Endothelial cell (in vitro differentiated cells): Measurements from ENCODE around the gene MSLN. TPM values are rescaled to one million over a fixed set of nuclear protein-coding genes. Genes with fewer than 3 reads are reported as not detected.

ENCODE experiments used
- DNase-seq: peaks from one replicate; pipeline ENCODE4 v3.0.0; 2021; ENCODE audit warnings: low spot score
- H3K27ac Mint-ChIP-seq: one replicate; pipeline ENCODE4 v1.8.0; 2021; ENCODE audit warnings: mixed read lengths, inconsistent platforms; ENCODE audit not compliant: unreplicated experiment
- H3K27me3 Mint-ChIP-seq: one replicate; pipeline ENCODE4 v1.8.0; 2021; ENCODE audit warnings: mild to moderate bottlenecking, moderate library complexity, mixed read lengths, inconsistent platforms; ENCODE audit not compliant: unreplicated experiment
- H3K36me3 Mint-ChIP-seq: one replicate; pipeline ENCODE4 v1.8.0; 2021; ENCODE audit warnings: mild to moderate bottlenecking, low read depth, mixed read lengths, inconsistent platforms; ENCODE audit not compliant: unreplicated experiment
- H3K4me1 Mint-ChIP-seq: one replicate; pipeline ENCODE4 v1.8.0; 2021; ENCODE audit warnings: mild to moderate bottlenecking, mixed read lengths, inconsistent platforms; ENCODE audit not compliant: unreplicated experiment
- H3K4me3 Mint-ChIP-seq: one replicate; pipeline ENCODE4 v1.8.0; 2021; ENCODE audit warnings: mild to moderate bottlenecking, mixed read lengths, inconsistent platforms; ENCODE audit not compliant: unreplicated experiment
- H3K9me3 Mint-ChIP-seq: one replicate; pipeline ENCODE4 v1.8.0; 2021; ENCODE audit warnings: mixed read lengths, inconsistent platforms; ENCODE audit not compliant: unreplicated experiment
- total RNA-seq: library from RNA; stranded (reverse); fragmentation: NEBNext Ultra II Directional; extraction: Animal tissue kit (Norgen Biotek cat#: 25700); gene quantifications from one replicate; pipeline ENCODE4 v1.2.1, GENCODE V29; 2021; ENCODE audit not compliant: unreplicated experiment
- TF ChIP-seq, protein P1 (sequence below): fragments of 200-600 bp; sonication (generic); IDR thresholded peaks from one replicate; pipeline ENCODE4 v1.5.0; 2021; ENCODE audit warnings: antibody characterized with exemption; ENCODE audit not compliant: unreplicated experiment

MSLN gene
- total RNA-seq, 1 donor from 2014 or later, result 0.44 TPM

DNA sequence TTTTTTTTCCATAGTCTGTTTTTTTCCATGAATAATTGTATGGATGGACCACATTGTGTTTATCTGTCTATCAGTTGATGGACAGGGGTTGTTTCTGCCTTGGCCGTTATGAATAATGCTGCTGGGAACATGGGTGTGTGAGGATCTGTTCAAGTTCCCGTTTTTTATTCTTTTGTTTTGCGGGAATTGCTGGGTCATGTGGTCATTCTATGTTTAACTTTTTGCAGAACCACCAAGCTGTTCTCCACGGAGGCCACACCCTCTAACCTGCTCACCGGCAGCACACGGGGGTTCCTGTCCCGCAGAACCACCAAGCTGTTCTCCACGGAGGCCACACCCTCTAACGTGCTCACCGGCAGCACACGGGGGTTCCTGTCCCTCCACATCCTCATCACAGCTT lies 5.9 kb upstream of the MSLN start:
- Mint-ChIP-seq H3K4me1 (peaks cover 11% of the 10 kb centered on the region), H3K27me3 (peaks cover 3% of the 10 kb centered on the region), H3K4me3 (no peak overlapping the region), H3K9me3 (no peaks in the 10 kb centered on the region), H3K36me3 (no peaks in the 10 kb centered on the region), H3K27ac (no peak overlapping the region)
- no peak for DNase-seq
- TF ChIP-seq, protein P1, sequence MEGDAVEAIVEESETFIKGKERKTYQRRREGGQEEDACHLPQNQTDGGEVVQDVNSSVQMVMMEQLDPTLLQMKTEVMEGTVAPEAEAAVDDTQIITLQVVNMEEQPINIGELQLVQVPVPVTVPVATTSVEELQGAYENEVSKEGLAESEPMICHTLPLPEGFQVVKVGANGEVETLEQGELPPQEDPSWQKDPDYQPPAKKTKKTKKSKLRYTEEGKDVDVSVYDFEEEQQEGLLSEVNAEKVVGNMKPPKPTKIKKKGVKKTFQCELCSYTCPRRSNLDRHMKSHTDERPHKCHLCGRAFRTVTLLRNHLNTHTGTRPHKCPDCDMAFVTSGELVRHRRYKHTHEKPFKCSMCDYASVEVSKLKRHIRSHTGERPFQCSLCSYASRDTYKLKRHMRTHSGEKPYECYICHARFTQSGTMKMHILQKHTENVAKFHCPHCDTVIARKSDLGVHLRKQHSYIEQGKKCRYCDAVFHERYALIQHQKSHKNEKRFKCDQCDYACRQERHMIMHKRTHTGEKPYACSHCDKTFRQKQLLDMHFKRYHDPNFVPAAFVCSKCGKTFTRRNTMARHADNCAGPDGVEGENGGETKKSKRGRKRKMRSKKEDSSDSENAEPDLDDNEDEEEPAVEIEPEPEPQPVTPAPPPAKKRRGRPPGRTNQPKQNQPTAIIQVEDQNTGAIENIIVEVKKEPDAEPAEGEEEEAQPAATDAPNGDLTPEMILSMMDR, result no peak

DNA sequence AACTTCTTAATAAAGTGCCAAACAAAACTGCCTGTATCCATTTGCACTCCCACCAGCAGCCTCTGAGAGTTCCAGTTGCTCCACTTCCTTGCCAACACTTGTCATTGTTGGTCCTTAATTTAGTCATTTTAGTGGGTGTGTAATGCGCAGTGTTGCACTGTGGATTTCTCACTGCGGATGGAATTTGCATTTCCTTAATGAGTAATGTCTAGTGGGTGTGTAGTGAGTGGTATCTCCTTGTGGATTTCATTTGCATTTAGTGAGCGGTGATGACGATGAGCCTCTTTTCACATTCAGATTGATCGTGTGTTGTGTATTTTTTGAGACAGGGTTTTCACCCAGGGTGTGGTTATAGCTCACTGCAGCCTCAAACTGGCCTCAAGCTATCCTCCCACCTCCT lies 4.1 kb upstream of the MSLN start:
- peaks cover 3% of the 10 kb centered on the region for H3K27me3 Mint-ChIP-seq
- no peak overlapping the region for H3K4me3 Mint-ChIP-seq
- TF ChIP-seq, protein P1, result no peak
- no peaks in the 10 kb centered on the region for H3K36me3 Mint-ChIP-seq
- H3K27ac Mint-ChIP-seq, result no peak overlapping the region
- H3K4me1 Mint-ChIP-seq, result peaks cover 5% of the 10 kb centered on the region
- no peaks in the 10 kb centered on the region for H3K9me3 Mint-ChIP-seq
- no peak for DNase-seq

GRCh38 chr16:759110-759910 lies 1.2 kb upstream of the MSLN start:
- Mint-ChIP-seq H3K36me3 (no peaks in the 10 kb centered on the region), H3K27ac (no peak overlapping the region), H3K4me3 (no peak overlapping the region), H3K27me3 (peaks cover 3% of the 10 kb centered on the region), H3K9me3 (no peaks in the 10 kb centered on the region), H3K4me1 (no peaks in the 10 kb centered on the region)
- no peak for DNase-seq
- TF ChIP-seq, protein P1, result no peak

- H3K4me1 Mint-ChIP-seq, result no peaks in the 10 kb centered on the region
- TF ChIP-seq, protein P1, result no peak
- no peaks in the 10 kb centered on the region for H3K36me3 Mint-ChIP-seq
- H3K9me3 Mint-ChIP-seq, result no peaks in the 10 kb centered on the region
- no peak for DNase-seq
- H3K4me3 Mint-ChIP-seq, result no peak overlapping the region
- H3K27ac Mint-ChIP-seq, result no peak overlapping the region
- peaks cover 3% of the 10 kb centered on the region for H3K27me3 Mint-ChIP-seq
Measured at GRCh38 chr16:760065-760464, 469 bp upstream of the MSLN start.
